ENCODE measurements around the gene CNN1. TPM values are rescaled to one million over a fixed set of nuclear protein-coding genes. Genes with fewer than 3 reads are reported as not detected.
"Not testable (repeated sequence)": the region's sequence is repeated elsewhere in the genome, so short reads cannot be mapped to it uniquely, and the experiment has no call there.

The CNN1 gene
- total and polyA plus RNA-seq, 2 of the 13 experiments (the other 11 are each of a cell fraction or from before 2014, with no cell fraction given), result 0.70 to 1.1 TPM

- WGBS (ENCODE audit: low lambda C conversion rate), result 76% methylated on average over 6 of the region's 6 CpGs
- peaks cover 11% of the 10 kb centered on the region for H3K4me1 ChIP-seq (ENCODE audit: insufficient read depth, low read length)
- H3K4me3 ChIP-seq (replicated peaks in 1 of 3; ENCODE audit: insufficient read depth in 1 of 3, low read depth in 2 of 3, low read length in 3 of 3); H3K9me3 ChIP-seq (ENCODE audit: low read length); BruUV-seq (replicated peaks); H3K79me2 ChIP-seq (ENCODE audit: insufficient read depth, low read length); H3K27ac ChIP-seq (ENCODE audit: extremely low read length, insufficient read depth, low read length); H3K36me3 ChIP-seq (replicated peaks in 1 of 2; ENCODE audit: control insufficient read depth in 1 of 2, insufficient read depth in 2 of 2, low read length in 2 of 2); H3K4me2 ChIP-seq (ENCODE audit: low read depth, low read length); in situ Hi-C loops (cut with HindIII; ENCODE audit: extremely low pct_ligation_motif_present, low pct_unique_long_range_greater_than_20kb); H2AFZ ChIP-seq (ENCODE audit: low read length); CTCF ChIA-PET (ENCODE audit: low intra/inter-chr PET ratio, low total read pairs); ATAC-seq; H4K20me1 ChIP-seq (ENCODE audit: insufficient read depth, low read length); H3K27me3 ChIP-seq (ENCODE audit: control insufficient read depth in 1 of 2, insufficient read depth in 2 of 2, low read length in 2 of 2); FAIRE-seq; H3K9ac ChIP-seq (ENCODE audit: insufficient read depth, low read depth, low read length); DNase-seq (ENCODE audit: low spot score); intact Hi-C loops (cut with micrococcal nuclease; ENCODE audit: unreplicated experiment): not testable (repeated sequence)
- POLR2A ChIA-PET, result interaction anchor here (0.9 to 1.8 kb wide), 3 partner anchors 13 to 24 kb away, joined by 3 to 6 read pairs (median 3); partner anchors contain the start of genes ELOF1 and ZNF627
Observed at GRCh38 chr19:11573354-11573753, 34.7 kb downstream of the CNN1 start.

DNA sequence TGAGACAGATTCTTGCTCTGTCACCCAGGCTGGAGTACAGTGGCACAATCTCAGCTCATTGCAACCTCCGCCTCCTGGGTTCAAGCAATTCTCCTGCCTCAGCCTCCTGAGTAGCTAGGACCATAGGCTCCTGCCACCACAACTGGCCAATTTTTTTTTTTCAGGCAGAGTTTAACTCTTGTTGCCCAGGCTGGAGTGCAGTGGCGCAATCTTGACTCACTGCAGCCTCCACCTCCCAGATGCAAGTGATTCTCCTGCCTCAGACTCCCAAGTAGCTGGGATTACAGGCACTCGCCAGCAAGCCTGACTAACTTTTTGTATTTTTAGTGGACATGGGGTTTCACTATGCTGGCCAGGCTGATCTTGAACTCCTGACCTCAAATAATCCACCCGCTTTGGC lies 35.1 kb downstream of the CNN1 start:
- H3K79me2 ChIP-seq (ENCODE audit: insufficient read depth, low read length); FAIRE-seq; DNase-seq (ENCODE audit: low spot score); H3K4me3 ChIP-seq (replicated peaks in 1 of 3; ENCODE audit: insufficient read depth in 1 of 3, low read depth in 2 of 3, low read length in 3 of 3); H3K27ac ChIP-seq (ENCODE audit: extremely low read length, insufficient read depth, low read length); ATAC-seq; in situ Hi-C loops (cut with HindIII; ENCODE audit: extremely low pct_ligation_motif_present, low pct_unique_long_range_greater_than_20kb); H4K20me1 ChIP-seq (ENCODE audit: insufficient read depth, low read length); H2AFZ ChIP-seq (ENCODE audit: low read length); intact Hi-C loops (cut with micrococcal nuclease; ENCODE audit: unreplicated experiment); H3K36me3 ChIP-seq (replicated peaks in 1 of 2; ENCODE audit: control insufficient read depth in 1 of 2, insufficient read depth in 2 of 2, low read length in 2 of 2); H3K9me3 ChIP-seq (ENCODE audit: low read length); CTCF ChIA-PET (ENCODE audit: low intra/inter-chr PET ratio, low total read pairs); H3K27me3 ChIP-seq (ENCODE audit: control insufficient read depth in 1 of 2, insufficient read depth in 2 of 2, low read length in 2 of 2); BruUV-seq (replicated peaks); H3K4me2 ChIP-seq (ENCODE audit: low read depth, low read length); H3K9ac ChIP-seq (ENCODE audit: insufficient read depth, low read depth, low read length): not testable (repeated sequence)
- POLR2A ChIA-PET, result interaction anchor here (1.4 kb wide), 1 partner anchor 24 kb away, joined by 3 read pairs; the partner anchor contains the start of gene ZNF627
- 92% methylated on average over 4 of the region's 4 CpGs for WGBS (ENCODE audit: low lambda C conversion rate)
- peaks cover 15% of the 10 kb centered on the region for H3K4me1 ChIP-seq (ENCODE audit: insufficient read depth, low read length)

- Histone ChIP-seq H3K4me1 (ENCODE audit: insufficient read depth, low read length) (peaks cover 17% of the 10 kb centered on the region), H3K27ac (ENCODE audit: extremely low read length, insufficient read depth, low read length) (no peak overlapping the region), H3K9me3 (ENCODE audit: low read length) (no peaks in the 10 kb centered on the region), H3K4me3 (replicated peaks in 1 of 3; ENCODE audit: insufficient read depth in 1 of 3, low read depth in 2 of 3, low read length in 3 of 3) (no peak overlapping the region), H3K4me2 (ENCODE audit: low read depth, low read length) (no peak overlapping the region), H2AFZ (ENCODE audit: low read length) (no peak overlapping the region), H3K27me3 (ENCODE audit: control insufficient read depth in 1 of 2, insufficient read depth in 2 of 2, low read length in 2 of 2) (no peaks in the 10 kb centered on the region), H3K9ac (ENCODE audit: insufficient read depth, low read depth, low read length) (no peak overlapping the region), H3K36me3 (replicated peaks in 1 of 2; ENCODE audit: control insufficient read depth in 1 of 2, insufficient read depth in 2 of 2, low read length in 2 of 2) (no peaks in the 10 kb centered on the region), H3K79me2 (ENCODE audit: insufficient read depth, low read length) (no peaks in the 10 kb centered on the region), H4K20me1 (ENCODE audit: insufficient read depth, low read length) (no peaks in the 10 kb centered on the region)
- CTCF ChIA-PET (ENCODE audit: low intra/inter-chr PET ratio, low total read pairs), result no interaction called here
- no peak for DNase-seq (ENCODE audit: low spot score)
- ATAC-seq, result no peak
- WGBS (ENCODE audit: low lambda C conversion rate), result 25% methylated on average over 1 of the region's 9 CpGs
- intact Hi-C loops (cut with micrococcal nuclease; ENCODE audit: unreplicated experiment), result no loop called here
- POLR2A ChIA-PET, result interaction anchor here (1.7 kb wide), 1 partner anchor 16 kb away, joined by 4 read pairs; the partner anchor contains the start of gene ELOF1
- BruUV-seq (replicated peaks), result no TSS peak
- in situ Hi-C loops (cut with HindIII; ENCODE audit: extremely low pct_ligation_motif_present, low pct_unique_long_range_greater_than_20kb), result no loop called here
- no peak for FAIRE-seq
- TF ChIP-seq CC2D1A (CRISPR knock-in tag; IDR thresholded peaks at IDR 0.05) (no peak), IRF2 (CRISPR knock-in tag; IDR thresholded peaks at IDR 0.05) (no peak), IKZF1 (IDR thresholded peaks at IDR 0.05) (no peak), ZBTB34 (CRISPR knock-in tag; IDR thresholded peaks at IDR 0.05) (no peak), BHLHE40 (IDR thresholded peaks at IDR 0.05; ENCODE audit: low read length) (no peak), YEATS2 (CRISPR knock-in tag; IDR thresholded peaks at IDR 0.05; ENCODE audit: borderline replicate concordance) (no peak), ZNF550 (CRISPR knock-in tag; IDR thresholded peaks at IDR 0.05; ENCODE audit: borderline replicate concordance) (no peak)
- TF ChIP-seq, protein P1, sequence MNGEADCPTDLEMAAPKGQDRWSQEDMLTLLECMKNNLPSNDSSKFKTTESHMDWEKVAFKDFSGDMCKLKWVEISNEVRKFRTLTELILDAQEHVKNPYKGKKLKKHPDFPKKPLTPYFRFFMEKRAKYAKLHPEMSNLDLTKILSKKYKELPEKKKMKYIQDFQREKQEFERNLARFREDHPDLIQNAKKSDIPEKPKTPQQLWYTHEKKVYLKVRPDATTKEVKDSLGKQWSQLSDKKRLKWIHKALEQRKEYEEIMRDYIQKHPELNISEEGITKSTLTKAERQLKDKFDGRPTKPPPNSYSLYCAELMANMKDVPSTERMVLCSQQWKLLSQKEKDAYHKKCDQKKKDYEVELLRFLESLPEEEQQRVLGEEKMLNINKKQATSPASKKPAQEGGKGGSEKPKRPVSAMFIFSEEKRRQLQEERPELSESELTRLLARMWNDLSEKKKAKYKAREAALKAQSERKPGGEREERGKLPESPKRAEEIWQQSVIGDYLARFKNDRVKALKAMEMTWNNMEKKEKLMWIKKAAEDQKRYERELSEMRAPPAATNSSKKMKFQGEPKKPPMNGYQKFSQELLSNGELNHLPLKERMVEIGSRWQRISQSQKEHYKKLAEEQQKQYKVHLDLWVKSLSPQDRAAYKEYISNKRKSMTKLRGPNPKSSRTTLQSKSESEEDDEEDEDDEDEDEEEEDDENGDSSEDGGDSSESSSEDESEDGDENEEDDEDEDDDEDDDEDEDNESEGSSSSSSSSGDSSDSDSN (CRISPR knock-in tag; IDR thresholded peaks at IDR 0.05), result no peak
Observed at GRCh38 chr19:11574689-11575088, 36.0 kb downstream of the CNN1 start.

All from HepG2 (cell line).